Fibroblast of lung (primary cell): Measurements from ENCODE around the gene LRP1-AS.

Experiments
- EZH2 ChIP-seq: IDR thresholded peaks from 2 replicates; pipeline ENCODE4 v1.5.1; 2012; ENCODE audit warnings: low read length, control low read depth, mild to moderate bottlenecking; ENCODE audit errors: missing control alignments
- TF ChIP-seq, protein P1 (sequence below), 2 donors: IDR thresholded peaks in 1 of 2; conservative IDR thresholded peaks in 1 of 2; 1 replicate in 1 of 2; 2 replicates in 1 of 2; pipeline ENCODE4 v1.5.1; 2011 to 2012; ENCODE audit warnings: low read length in 2 of 2, control low read depth in 1 of 2, inconsistent platforms in 1 of 2, low read depth in 1 of 2, mild to moderate bottlenecking in 1 of 2

- TF ChIP-seq EZH2, result no peak
- TF ChIP-seq, protein P1, sequence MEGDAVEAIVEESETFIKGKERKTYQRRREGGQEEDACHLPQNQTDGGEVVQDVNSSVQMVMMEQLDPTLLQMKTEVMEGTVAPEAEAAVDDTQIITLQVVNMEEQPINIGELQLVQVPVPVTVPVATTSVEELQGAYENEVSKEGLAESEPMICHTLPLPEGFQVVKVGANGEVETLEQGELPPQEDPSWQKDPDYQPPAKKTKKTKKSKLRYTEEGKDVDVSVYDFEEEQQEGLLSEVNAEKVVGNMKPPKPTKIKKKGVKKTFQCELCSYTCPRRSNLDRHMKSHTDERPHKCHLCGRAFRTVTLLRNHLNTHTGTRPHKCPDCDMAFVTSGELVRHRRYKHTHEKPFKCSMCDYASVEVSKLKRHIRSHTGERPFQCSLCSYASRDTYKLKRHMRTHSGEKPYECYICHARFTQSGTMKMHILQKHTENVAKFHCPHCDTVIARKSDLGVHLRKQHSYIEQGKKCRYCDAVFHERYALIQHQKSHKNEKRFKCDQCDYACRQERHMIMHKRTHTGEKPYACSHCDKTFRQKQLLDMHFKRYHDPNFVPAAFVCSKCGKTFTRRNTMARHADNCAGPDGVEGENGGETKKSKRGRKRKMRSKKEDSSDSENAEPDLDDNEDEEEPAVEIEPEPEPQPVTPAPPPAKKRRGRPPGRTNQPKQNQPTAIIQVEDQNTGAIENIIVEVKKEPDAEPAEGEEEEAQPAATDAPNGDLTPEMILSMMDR (conservative IDR thresholded peaks at IDR 0.05 in 1 of 2, IDR thresholded peaks at IDR 0.05 in 1 of 2; ENCODE audit: low read depth in 1 of 2, low read length in 2 of 2), result no peak
These were observed 38.6 kb upstream of the LRP1-AS start for GRCh38 chr12:57185906-57186508.
